GM21786 (cell line): ENCODE results near the gene AFF3.

ENCODE experiments used
- ATAC-seq: cut with Tn5 transposase; IDR thresholded peaks from one replicate; pipeline ENCODE4 v1.9.1; 2021; ENCODE audit not compliant: unreplicated experiment

The AFF3 gene

GRCh38 chr2:100045000-100045399, 97.4 kb downstream of the AFF3 start:
- ATAC-seq, result no peak

- ATAC-seq, result no peak
Measured at GRCh38 chr2:100043891-100044255, 98.5 kb downstream of the AFF3 start.

GRCh38 chr2:100043081-100043890, 99.1 kb downstream of the AFF3 start:
- ATAC-seq, result no peak

- no peak for ATAC-seq
Measured at GRCh38 chr2:100042562-100042961, 99.8 kb downstream of the AFF3 start.

- ATAC-seq, result no peak
Measured at GRCh38 chr2:100041946-100042345, 100.4 kb downstream of the AFF3 start.

GRCh38 chr2:100041385-100041784, 101.0 kb downstream of the AFF3 start:
- ATAC-seq, result no peak

- no peak for ATAC-seq
Measured at GRCh38 chr2:100040906-100041305, 101.5 kb downstream of the AFF3 start.

GRCh38 chr2:100039291-100039980, 103.0 kb downstream of the AFF3 start:
- no peak for ATAC-seq

GRCh38 chr2:100038011-100038410, 104.4 kb downstream of the AFF3 start:
- no peak for ATAC-seq

GRCh38 chr2:100036793-100037192, 105.6 kb downstream of the AFF3 start:
- no peak for ATAC-seq

GRCh38 chr2:100036026-100036425, 106.4 kb downstream of the AFF3 start:
- ATAC-seq, result no peak

GRCh38 chr2:100034431-100034830, 108.0 kb downstream of the AFF3 start:
- no peak for ATAC-seq

GRCh38 chr2:100033976-100034375, 108.4 kb downstream of the AFF3 start:
- ATAC-seq, result no peak

GRCh38 chr2:100031604-100032003, 110.8 kb downstream of the AFF3 start:
- ATAC-seq, result no peak

GRCh38 chr2:100029460-100029859, 112.9 kb downstream of the AFF3 start:
- no peak for ATAC-seq

- ATAC-seq, result no peak
Measured at GRCh38 chr2:100021791-100022340, 120.5 kb downstream of the AFF3 start.

- no peak for ATAC-seq
Measured at GRCh38 chr2:100019499-100019898, 122.9 kb downstream of the AFF3 start.

- ATAC-seq, result no peak
Measured at GRCh38 chr2:100018341-100019193, 123.8 kb downstream of the AFF3 start.

- ATAC-seq, result no peak
Measured at GRCh38 chr2:100017633-100018032, 124.8 kb downstream of the AFF3 start.

GRCh38 chr2:100016756-100017155, 125.6 kb downstream of the AFF3 start:
- ATAC-seq, result no peak

GRCh38 chr2:100015849-100016248, 126.5 kb downstream of the AFF3 start:
- no peak for ATAC-seq
